Mammary epithelial cell (primary cell): ENCODE measurements around the gene EIF3CL.
"Not testable (repeated sequence)": the region's sequence is repeated elsewhere in the genome, so short reads cannot be mapped to it uniquely, and the experiment has no call there.

ENCODE experiments used
- EZH2 ChIP-seq: IDR thresholded peaks from 2 replicates; pipeline ENCODE4 v1.6.1; 2012; ENCODE audit warnings: low read length, inconsistent platforms, borderline replicate concordance
- TF ChIP-seq, protein P1 (sequence below), 2 donors: IDR thresholded peaks in 1 of 2; conservative IDR thresholded peaks in 1 of 2; 2 replicates each; pipeline ENCODE4 v1.5.1; 2011 to 2012; ENCODE audit warnings: inconsistent platforms in 2 of 2, low read length in 2 of 2, mild to moderate bottlenecking in 2 of 2, control low read depth in 1 of 2, low read depth in 1 of 2; ENCODE audit not compliant: insufficient read depth in 1 of 2; ENCODE audit errors: extremely low read depth in 1 of 2

GRCh38 chr16:28382177-28382867 is 21.3 kb downstream of the EIF3CL start:
- TF ChIP-seq, protein P1, sequence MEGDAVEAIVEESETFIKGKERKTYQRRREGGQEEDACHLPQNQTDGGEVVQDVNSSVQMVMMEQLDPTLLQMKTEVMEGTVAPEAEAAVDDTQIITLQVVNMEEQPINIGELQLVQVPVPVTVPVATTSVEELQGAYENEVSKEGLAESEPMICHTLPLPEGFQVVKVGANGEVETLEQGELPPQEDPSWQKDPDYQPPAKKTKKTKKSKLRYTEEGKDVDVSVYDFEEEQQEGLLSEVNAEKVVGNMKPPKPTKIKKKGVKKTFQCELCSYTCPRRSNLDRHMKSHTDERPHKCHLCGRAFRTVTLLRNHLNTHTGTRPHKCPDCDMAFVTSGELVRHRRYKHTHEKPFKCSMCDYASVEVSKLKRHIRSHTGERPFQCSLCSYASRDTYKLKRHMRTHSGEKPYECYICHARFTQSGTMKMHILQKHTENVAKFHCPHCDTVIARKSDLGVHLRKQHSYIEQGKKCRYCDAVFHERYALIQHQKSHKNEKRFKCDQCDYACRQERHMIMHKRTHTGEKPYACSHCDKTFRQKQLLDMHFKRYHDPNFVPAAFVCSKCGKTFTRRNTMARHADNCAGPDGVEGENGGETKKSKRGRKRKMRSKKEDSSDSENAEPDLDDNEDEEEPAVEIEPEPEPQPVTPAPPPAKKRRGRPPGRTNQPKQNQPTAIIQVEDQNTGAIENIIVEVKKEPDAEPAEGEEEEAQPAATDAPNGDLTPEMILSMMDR (conservative IDR thresholded peaks at IDR 0.05 in 1 of 2, IDR thresholded peaks at IDR 0.05 in 1 of 2; ENCODE audit: extremely low read depth in 1 of 2, insufficient read depth in 1 of 2, low read depth in 1 of 2, low read length in 2 of 2) = not testable (repeated sequence)
- not testable (repeated sequence) for TF ChIP-seq EZH2
